HG03520 (cell line): Measurements from ENCODE around the gene COL15A1.

ENCODE experiments used
- ATAC-seq: cut with Tn5 transposase; IDR thresholded peaks from one replicate; pipeline ENCODE4 v1.9.1; 2021; ENCODE audit warnings: mild to moderate bottlenecking, moderate library complexity; ENCODE audit not compliant: unreplicated experiment

Gene COL15A1

GRCh38 chr9:98944057-98944733 is 488 bp downstream of the COL15A1 start:
- ATAC-seq = no peak

GRCh38 chr9:98944734-98945074 is 997 bp downstream of the COL15A1 start:
- ATAC-seq = no peak

GRCh38 chr9:98949565-98949964 is 5.9 kb downstream of the COL15A1 start:
- ATAC-seq = no peak

GRCh38 chr9:98950262-98950661 is 6.6 kb downstream of the COL15A1 start:
- no peak for ATAC-seq

GRCh38 chr9:98951967-98952366 is 8.3 kb downstream of the COL15A1 start:
- ATAC-seq = no peak

GRCh38 chr9:98953581-98954243 is 10.0 kb downstream of the COL15A1 start:
- ATAC-seq = no peak

- no peak for ATAC-seq
Measured at GRCh38 chr9:98954244-98954610, 10.5 kb downstream of the COL15A1 start.

- no peak for ATAC-seq
Measured at GRCh38 chr9:98955259-98955658, 11.6 kb downstream of the COL15A1 start.

- no peak for ATAC-seq
Measured at GRCh38 chr9:98957826-98958225, 14.1 kb downstream of the COL15A1 start.

- ATAC-seq = no peak
Measured at GRCh38 chr9:98958271-98958984, 14.7 kb downstream of the COL15A1 start.

- no peak for ATAC-seq
Measured at GRCh38 chr9:98960409-98960808, 16.7 kb downstream of the COL15A1 start.

- no peak for ATAC-seq
Measured at GRCh38 chr9:98961513-98962180, 17.9 kb downstream of the COL15A1 start.

- ATAC-seq = no peak
Measured at GRCh38 chr9:98962181-98962560, 18.5 kb downstream of the COL15A1 start.

GRCh38 chr9:98962861-98963260 is 19.2 kb downstream of the COL15A1 start:
- no peak for ATAC-seq

- no peak for ATAC-seq
Measured at GRCh38 chr9:98964201-98964600, 20.5 kb downstream of the COL15A1 start.

- no peak for ATAC-seq
Measured at GRCh38 chr9:98964911-98965336, 21.2 kb downstream of the COL15A1 start.

- ATAC-seq = no peak
Measured at GRCh38 chr9:98966676-98967075, 23.0 kb downstream of the COL15A1 start.

- ATAC-seq = no peak
Measured at GRCh38 chr9:98967257-98967656, 23.6 kb downstream of the COL15A1 start.

- ATAC-seq = no peak
Measured at GRCh38 chr9:98967680-98968079, 24.0 kb downstream of the COL15A1 start.

GRCh38 chr9:98968601-98969337 is 25.1 kb downstream of the COL15A1 start:
- no peak for ATAC-seq

GRCh38 chr9:98970532-98971041 is 26.9 kb downstream of the COL15A1 start:
- no peak for ATAC-seq
